G401 (cell line): ENCODE data around the gene MAPK8IP1. TPM values are rescaled to one million over a fixed set of nuclear protein-coding genes. Genes with fewer than 3 reads are reported as not detected.

Experiments used
- DNase-seq: peaks from one replicate; pipeline ENCODE4 v3.0.0-alpha.2; 2015; ENCODE audit warnings: low spot score
- in situ Hi-C: cut with HindIII; loops from 2 replicates; pipeline ENCODE4 v1.10.0; 2016; ENCODE audit warnings: low sequenced_read_pairs, mixed read lengths
- total RNA-seq: library from RNA; depleted of rRNA; stranded (reverse); fragments of >200 nt; shearing (Covaris generic); gene quantifications from 2 replicates; pipeline ENCODE4 v1.2.3, GENCODE V29; 2014

MAPK8IP1 gene
- total RNA-seq, 1 experiment from 2014 or later: 38.5 TPM

- in situ Hi-C loops: no loop called here
- DNase-seq: no peak
Observed at GRCh38 chr11:45931739-45932138, 46.3 kb downstream of the MAPK8IP1 start.

GRCh38 chr11:45932217-45932616 is 46.8 kb downstream of the MAPK8IP1 start:
- DNase-seq: no peak
- in situ Hi-C loops: no loop called here

- in situ Hi-C loops: no loop called here
- DNase-seq: no peak
Observed at GRCh38 chr11:45933131-45933831, 47.8 kb downstream of the MAPK8IP1 start.

GRCh38 chr11:45933846-45934579 is 48.6 kb downstream of the MAPK8IP1 start:
- in situ Hi-C loops: no loop called here
- DNase-seq: no peak

DNA sequence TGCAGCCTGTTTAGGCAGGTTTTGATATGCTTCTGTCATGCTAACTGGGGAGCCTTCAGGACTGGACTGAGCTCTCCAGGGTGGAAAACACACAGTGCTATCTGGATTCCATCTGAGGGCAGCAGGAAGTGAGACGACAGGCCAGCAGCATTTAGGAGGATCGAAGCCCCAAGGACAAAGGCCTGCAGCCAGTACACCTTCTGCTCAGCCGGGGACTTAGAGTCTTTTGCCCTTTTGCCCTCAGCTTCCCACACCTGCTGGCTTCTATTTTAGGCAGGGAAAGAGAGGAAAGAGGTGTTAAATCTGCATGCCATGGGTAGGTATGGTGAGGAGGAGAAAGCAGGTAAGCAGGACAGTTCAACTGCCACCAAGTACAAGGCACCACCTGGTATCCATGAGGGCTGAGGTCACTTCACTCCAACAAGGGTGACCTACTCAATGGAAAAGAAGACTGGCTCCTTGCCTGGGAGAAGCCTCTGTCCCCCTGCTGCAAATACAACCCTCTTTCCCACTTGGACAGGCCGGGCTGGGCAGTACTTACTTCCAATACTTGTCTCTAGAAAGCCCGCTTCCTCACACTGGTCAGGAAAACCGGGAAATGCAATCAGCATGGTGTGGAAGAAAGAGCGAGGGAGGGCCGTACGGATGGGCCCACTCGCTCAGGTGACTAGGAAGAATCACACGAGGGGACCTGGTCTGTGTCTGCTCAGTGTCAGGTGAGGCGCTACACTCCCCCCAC is 49.3 kb downstream of the MAPK8IP1 start:
- no peak for DNase-seq
- in situ Hi-C loops: no loop called here

DNA sequence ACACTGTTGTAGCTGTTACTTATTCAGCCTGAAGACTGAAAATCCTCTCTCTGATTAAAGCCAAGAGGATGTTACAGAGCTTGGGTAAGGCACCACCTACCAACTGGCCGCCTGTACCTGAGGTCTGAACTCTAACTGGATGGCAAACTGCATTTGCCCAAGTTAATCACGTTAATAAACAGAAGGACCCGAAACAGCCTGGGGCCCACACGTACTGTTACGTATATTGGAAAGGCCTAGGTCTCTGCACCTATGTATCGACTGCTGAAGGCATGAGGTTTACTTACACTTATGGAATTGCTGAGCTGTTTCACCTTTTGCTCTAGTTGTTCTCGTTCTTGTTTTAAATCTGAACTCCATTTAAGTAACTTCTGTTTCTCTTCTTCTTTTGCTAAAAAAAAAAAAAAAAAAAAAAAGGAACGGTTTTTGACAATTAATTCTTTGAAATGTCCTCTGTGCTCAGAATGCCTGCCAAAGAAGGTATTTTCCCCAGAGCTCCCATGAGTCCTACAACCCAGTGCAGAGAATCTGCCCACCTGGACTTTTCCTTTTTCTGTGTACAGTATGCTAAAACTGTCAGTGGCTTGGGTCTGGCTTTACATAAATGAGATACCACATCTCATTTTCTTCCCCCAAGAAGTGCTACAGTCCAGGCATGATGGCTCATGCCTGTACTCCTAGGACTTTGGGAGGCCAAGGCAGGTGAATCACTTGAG is 50.1 kb downstream of the MAPK8IP1 start:
- in situ Hi-C loops: no loop called here
- DNase-seq: no peak

DNA sequence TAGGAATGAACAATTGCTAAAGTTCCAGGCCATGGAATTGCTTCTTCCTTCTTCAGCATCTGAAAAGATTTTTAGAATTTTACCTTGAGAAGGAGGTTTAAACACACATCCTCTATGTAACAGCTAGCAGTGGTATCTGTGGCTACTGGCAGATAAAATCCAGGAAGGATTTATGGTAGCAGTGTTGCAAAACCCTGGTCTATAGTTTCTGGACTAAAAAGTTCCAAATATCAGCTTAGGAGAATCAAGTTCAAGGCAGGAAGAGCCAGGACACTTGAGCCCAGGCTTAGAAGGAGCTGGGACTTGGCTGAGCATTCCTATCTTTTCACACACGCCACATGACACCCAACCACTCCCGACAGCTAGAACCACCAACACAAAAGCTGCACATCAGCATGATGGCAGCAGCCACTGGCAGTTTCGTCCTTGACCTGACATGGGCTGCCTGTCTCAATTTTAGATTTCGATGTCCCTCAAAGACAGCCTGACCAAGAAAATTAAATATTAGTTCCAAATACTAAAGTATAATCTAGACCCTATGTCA is 51.1 kb downstream of the MAPK8IP1 start:
- DNase-seq: no peak
- in situ Hi-C loops: no loop called here

DNA sequence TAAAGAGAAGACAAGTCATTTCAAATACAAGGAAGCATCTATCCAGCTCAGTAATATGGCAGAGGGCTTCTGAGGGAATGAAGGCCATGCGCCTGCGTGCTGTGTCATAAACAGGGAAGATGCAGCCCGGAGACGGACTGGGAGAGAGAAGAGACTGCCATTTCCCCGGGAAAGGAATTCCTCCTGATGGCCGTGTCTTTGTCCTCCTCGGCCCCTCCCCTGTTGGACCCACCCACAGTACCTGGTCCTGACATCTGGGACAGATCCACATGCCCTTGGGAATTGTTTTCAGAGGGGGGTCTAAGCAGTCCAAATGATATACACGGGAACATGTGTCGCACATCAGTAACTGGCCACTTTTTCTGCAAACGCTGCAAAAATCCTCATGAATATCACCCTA is 52.5 kb downstream of the MAPK8IP1 start:
- in situ Hi-C loops: no loop called here
- no peak for DNase-seq

DNA sequence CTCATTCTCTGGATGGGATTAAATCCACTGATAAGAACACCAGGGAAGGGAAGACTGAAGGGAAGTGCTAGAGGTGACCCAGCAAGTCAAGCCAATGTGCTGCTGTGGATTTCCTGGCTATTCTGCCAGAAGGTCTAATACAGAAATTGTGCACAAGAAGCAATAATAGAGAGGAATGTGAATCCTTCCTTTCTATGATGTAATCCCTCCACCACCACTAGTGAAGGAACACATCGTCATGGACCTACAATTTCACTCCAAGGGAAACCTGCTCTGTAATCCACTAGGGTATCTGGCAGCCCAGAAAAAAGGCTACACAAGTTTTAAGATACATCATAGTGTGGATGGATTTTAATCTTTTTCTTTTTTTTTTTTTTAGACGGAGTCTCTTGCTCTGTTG is 54.4 kb downstream of the MAPK8IP1 start:
- in situ Hi-C loops: no loop called here
- DNase-seq: no peak

- DNase-seq: no peak
- in situ Hi-C loops: no loop called here
Observed at GRCh38 chr11:45941285-45941684, 55.8 kb downstream of the MAPK8IP1 start.

DNA sequence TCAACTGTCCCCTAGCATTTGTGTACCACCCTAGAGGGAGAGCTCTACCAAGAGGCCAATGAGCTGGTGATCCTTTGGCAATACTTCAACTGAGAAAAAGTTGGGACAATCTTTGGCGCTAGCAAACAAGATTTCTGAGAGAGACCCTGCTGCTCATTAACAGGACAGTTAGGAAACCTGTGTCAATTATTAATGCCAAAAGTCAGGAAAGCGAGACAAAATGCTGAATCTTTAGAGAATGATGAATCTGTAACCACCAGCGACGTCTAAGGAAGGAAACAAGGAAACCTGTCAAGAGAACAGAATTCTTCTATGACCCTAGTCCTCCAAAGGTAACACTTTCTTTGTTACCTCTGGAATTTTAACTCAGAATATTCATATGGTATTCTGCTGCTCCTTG is 56.9 kb downstream of the MAPK8IP1 start:
- in situ Hi-C loops: no loop called here
- DNase-seq: no peak

DNA sequence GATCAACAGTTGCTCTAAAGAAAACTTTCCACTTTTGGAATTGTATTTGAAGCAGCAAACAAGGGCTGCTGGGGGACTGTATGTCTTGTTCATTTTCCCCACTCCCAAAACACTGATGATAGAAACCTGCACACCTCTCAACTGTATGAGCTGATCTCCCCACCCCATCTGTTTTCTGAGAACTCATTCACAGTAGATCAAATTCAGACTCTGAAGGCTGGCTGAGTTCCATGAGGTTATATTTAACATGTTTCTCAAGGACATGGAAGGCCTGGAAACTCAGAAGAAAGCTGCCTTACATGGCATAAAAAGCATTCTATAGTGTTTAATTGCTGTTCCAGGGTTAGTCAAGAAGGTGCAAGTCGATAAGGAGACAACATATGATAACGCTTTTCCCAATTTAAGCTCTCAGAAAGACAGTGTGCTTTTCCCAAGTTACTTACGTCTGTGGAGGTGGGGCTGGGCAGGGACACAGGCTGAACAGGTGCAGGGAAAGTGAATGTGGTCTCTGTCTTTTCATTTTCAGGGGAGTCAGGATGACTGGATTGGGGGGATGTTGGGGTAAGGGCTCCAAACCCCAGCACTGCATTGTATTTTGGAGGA is 60.0 kb downstream of the MAPK8IP1 start:
- in situ Hi-C loops: no loop called here
- no peak for DNase-seq

DNA sequence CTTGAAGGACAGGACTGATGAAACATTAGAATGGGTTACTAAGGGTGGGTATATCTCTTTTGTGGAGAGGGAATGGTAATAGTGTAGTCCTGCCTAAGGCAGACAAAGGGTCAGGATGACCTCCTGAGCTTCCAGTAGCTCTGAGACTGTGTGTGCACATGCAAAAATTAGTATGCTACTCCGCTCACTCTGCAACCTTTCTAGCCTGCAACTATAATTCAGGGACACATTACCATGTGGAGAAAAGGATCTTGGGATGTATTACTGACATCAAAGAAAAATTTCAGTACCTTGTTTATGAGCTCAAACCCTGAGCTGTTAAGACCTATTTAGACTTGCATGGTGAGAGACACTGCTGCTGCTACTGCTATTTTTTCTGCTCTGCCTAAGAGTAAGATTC is 62.4 kb downstream of the MAPK8IP1 start:
- in situ Hi-C loops: no loop called here
- no peak for DNase-seq

GRCh38 chr11:45948356-45948755 is 62.9 kb downstream of the MAPK8IP1 start:
- in situ Hi-C loops: no loop called here
- DNase-seq: no peak

DNA sequence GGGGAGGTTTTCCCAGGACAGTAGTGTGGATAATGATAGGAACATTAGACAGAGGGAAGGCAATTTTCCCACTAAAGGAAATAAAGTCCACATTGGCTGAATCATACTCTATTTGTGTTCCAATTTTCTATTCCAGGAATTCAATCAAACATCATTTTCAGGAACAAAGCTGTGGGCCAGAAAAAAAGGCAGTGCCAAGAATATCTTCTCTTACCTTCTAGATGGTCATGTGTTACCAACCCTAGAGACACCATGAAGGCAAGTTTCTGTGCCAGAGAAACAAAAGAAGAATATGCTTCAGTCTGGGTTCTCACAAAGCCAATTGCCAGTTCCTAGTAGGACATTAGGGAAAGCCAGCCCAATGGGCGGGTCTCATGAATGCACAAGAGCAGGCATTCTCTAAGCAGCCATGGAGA is 64.5 kb downstream of the MAPK8IP1 start:
- in situ Hi-C loops: no loop called here
- no peak for DNase-seq
